HEK293T (cell line): Measurements from ENCODE around the gene FLCN.

Source experiments
- BHLHE40 ChIP-seq: fragments of 450-650 bp; IDR thresholded peaks from 2 replicates; pipeline ENCODE4 v1.6.1; 2016; ENCODE audit warnings: mild to moderate bottlenecking, moderate library complexity, borderline replicate concordance
- FOXA1 ChIP-seq: fragments of 450-650 bp; IDR thresholded peaks from 2 replicates; pipeline ENCODE4 v1.6.1; 2016; ENCODE audit warnings: mild to moderate bottlenecking
- FOXK2 ChIP-seq: fragments of 450-650 bp; IDR thresholded peaks from 2 replicates; pipeline ENCODE4 v1.6.1; 2016; ENCODE audit warnings: mild to moderate bottlenecking
- FOXM1 ChIP-seq: fragments of 450-650 bp; IDR thresholded peaks from 2 replicates; pipeline ENCODE4 v1.6.1; 2017; ENCODE audit warnings: mild to moderate bottlenecking, borderline replicate concordance
- HDGF ChIP-seq: fragments of 450-650 bp; IDR thresholded peaks from 2 replicates; pipeline ENCODE4 v1.6.1; 2017; ENCODE audit warnings: antibody characterized with exemption, borderline replicate concordance
- NFRKB ChIP-seq: fragments of 450-650 bp; IDR thresholded peaks from 2 replicates; pipeline ENCODE4 v1.6.1; 2016; ENCODE audit warnings: mild to moderate bottlenecking, moderate library complexity
- SP1 ChIP-seq: fragments of 450-650 bp; IDR thresholded peaks from 2 replicates; pipeline ENCODE4 v1.6.1; 2017
- SUZ12 ChIP-seq: fragments of 450-650 bp; IDR thresholded peaks from 2 replicates; pipeline ENCODE4 v1.6.1; 2016; ENCODE audit warnings: mild to moderate bottlenecking
- TF ChIP-seq, protein P1 (sequence below): fragments of 450-650 bp; IDR thresholded peaks from 2 replicates; pipeline ENCODE4 v1.6.1; 2016

DNA sequence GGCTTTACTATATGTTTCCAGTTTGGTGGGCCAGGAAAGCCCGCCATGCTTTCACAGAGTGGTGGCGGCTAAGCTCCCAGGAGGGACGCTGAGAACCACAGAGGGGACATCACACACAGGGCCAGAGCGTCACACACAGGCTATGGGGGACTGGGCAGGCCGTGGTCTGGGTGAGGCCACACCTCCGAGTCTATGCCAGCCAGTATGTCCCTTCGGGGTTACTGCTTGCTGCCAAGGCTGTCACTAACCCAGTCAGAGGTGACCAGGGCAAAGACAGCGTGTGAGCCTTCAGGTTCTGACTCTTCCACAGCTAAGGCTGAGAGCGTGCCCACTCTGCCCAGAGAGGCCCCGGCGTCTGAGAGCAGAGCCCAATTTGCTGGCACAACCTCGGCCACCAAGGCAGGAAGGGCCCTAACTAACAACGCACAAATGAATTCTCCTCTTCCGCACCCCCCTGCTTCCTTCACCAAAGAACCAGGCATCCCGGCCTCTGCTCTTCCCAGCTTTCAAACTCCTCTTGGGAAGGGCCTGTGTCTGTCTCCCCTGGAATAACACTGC, 33.7 kb downstream of the FLCN start:
- no peak for TF ChIP-seq FOXA1
- TF ChIP-seq, protein P1, sequence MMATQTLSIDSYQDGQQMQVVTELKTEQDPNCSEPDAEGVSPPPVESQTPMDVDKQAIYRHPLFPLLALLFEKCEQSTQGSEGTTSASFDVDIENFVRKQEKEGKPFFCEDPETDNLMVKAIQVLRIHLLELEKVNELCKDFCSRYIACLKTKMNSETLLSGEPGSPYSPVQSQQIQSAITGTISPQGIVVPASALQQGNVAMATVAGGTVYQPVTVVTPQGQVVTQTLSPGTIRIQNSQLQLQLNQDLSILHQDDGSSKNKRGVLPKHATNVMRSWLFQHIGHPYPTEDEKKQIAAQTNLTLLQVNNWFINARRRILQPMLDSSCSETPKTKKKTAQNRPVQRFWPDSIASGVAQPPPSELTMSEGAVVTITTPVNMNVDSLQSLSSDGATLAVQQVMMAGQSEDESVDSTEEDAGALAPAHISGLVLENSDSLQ = no peak
- no peak for TF ChIP-seq SP1
- TF ChIP-seq NFRKB = no peak
- TF ChIP-seq BHLHE40 = no peak
- no peak for TF ChIP-seq HDGF
- no peak for TF ChIP-seq FOXM1
- TF ChIP-seq FOXK2 = no peak
- no peak for TF ChIP-seq SUZ12
